ENCODE data around the gene HLA-DPB1.

The HLA-DPB1 gene

GRCh38 chr6:33076406-33076934 lies 680 bp downstream of the HLA-DPB1 start:
- Mint-ChIP-seq H3K9me3 (no peaks in the 10 kb centered on the region), H3K27me3 (no peaks in the 10 kb centered on the region)

GRCh38 chr6:33077908-33078307 lies 2.1 kb downstream of the HLA-DPB1 start:
- DNase-seq (ENCODE audit: low spot score in 2 of 2) (no peak), ATAC-seq (replicated peaks; ENCODE audit: extremely low read depth, poor library complexity, severe bottlenecking) (no peak)
- Mint-ChIP-seq H3K4me1 (peaks cover 87% of the 10 kb centered on the region), H3K27ac (ENCODE audit: low read depth) (peak overlapping the region; percentile 98), H3K36me3 (ENCODE audit: insufficient read depth) (peaks cover 43% of the 10 kb centered on the region), H3K27me3 (no peaks in the 10 kb centered on the region), H3K9me3 (no peaks in the 10 kb centered on the region), H3K4me3 (peak overlapping the region; percentile 86)

More at GRCh38 chr6:33076406-33076934, 680 bp downstream of the HLA-DPB1 start:
- H3K27ac Mint-ChIP-seq (ENCODE audit: low read depth): peak overlapping the region; percentile 98
- DNase-seq (ENCODE audit: low spot score in 2 of 2) (no peak), ATAC-seq (replicated peaks; ENCODE audit: extremely low read depth, poor library complexity, severe bottlenecking) (no peak)
- H3K36me3 Mint-ChIP-seq (ENCODE audit: insufficient read depth): peaks cover 31% of the 10 kb centered on the region
- peaks cover 87% of the 10 kb centered on the region for H3K4me1 Mint-ChIP-seq
- H3K4me3 Mint-ChIP-seq: peak overlapping the region; percentile 86

GRCh38 chr6:33078442-33078841 lies 2.7 kb downstream of the HLA-DPB1 start:
- Mint-ChIP-seq H3K36me3 (ENCODE audit: insufficient read depth) (peaks cover 46% of the 10 kb centered on the region), H3K4me3 (peak overlapping the region; percentile 86), H3K9me3 (no peaks in the 10 kb centered on the region), H3K4me1 (peaks cover 84% of the 10 kb centered on the region), H3K27me3 (no peaks in the 10 kb centered on the region), H3K27ac (ENCODE audit: low read depth) (peak overlapping the region; percentile 98)
- DNase-seq (ENCODE audit: low spot score in 2 of 2) (no peak), ATAC-seq (replicated peaks; ENCODE audit: extremely low read depth, poor library complexity, severe bottlenecking) (no peak)

GRCh38 chr6:33078919-33079521 lies 3.2 kb downstream of the HLA-DPB1 start:
- H3K4me1 Mint-ChIP-seq: peaks cover 80% of the 10 kb centered on the region
- peak overlapping the region; percentile 98 for H3K27ac Mint-ChIP-seq (ENCODE audit: low read depth)
- no peaks in the 10 kb centered on the region for H3K27me3 Mint-ChIP-seq
- H3K9me3 Mint-ChIP-seq: no peaks in the 10 kb centered on the region
- ATAC-seq (replicated peaks; ENCODE audit: extremely low read depth, poor library complexity, severe bottlenecking): no peak
- peaks cover 47% of the 10 kb centered on the region for H3K36me3 Mint-ChIP-seq (ENCODE audit: insufficient read depth)
- peak overlapping the region; percentile 86 for H3K4me3 Mint-ChIP-seq
- no peak for DNase-seq (ENCODE audit: low spot score in 2 of 2)

GRCh38 chr6:33079580-33079979 lies 3.8 kb downstream of the HLA-DPB1 start:
- H3K9me3 Mint-ChIP-seq: no peaks in the 10 kb centered on the region
- ATAC-seq (replicated peaks; ENCODE audit: extremely low read depth, poor library complexity, severe bottlenecking) (no peak), DNase-seq (ENCODE audit: low spot score in 2 of 2) (no peak)
- H3K4me3 Mint-ChIP-seq: peak overlapping the region; percentile 86
- H3K27me3 Mint-ChIP-seq: no peaks in the 10 kb centered on the region
- peaks cover 52% of the 10 kb centered on the region for H3K36me3 Mint-ChIP-seq (ENCODE audit: insufficient read depth)
- H3K27ac Mint-ChIP-seq (ENCODE audit: low read depth): peak overlapping the region; percentile 98
- peaks cover 80% of the 10 kb centered on the region for H3K4me1 Mint-ChIP-seq

- H3K27ac Mint-ChIP-seq (ENCODE audit: low read depth): peak overlapping the region; percentile 98
Observed at GRCh38 chr6:33080127-33081089, 4.6 kb downstream of the HLA-DPB1 start.

GRCh38 chr6:33081098-33081824 lies 5.5 kb downstream of the HLA-DPB1 start:
- H3K36me3 Mint-ChIP-seq (ENCODE audit: insufficient read depth): peaks cover 59% of the 10 kb centered on the region
- peaks cover 67% of the 10 kb centered on the region for H3K4me1 Mint-ChIP-seq
- DNase-seq (ENCODE audit: low spot score in 2 of 2): no peak
- ATAC-seq (replicated peaks; ENCODE audit: extremely low read depth, poor library complexity, severe bottlenecking): no peak
- H3K27ac Mint-ChIP-seq (ENCODE audit: low read depth): peak overlapping the region; percentile 98
- H3K4me3 Mint-ChIP-seq: peak overlapping the region; percentile 67
- no peaks in the 10 kb centered on the region for H3K9me3 Mint-ChIP-seq
- no peaks in the 10 kb centered on the region for H3K27me3 Mint-ChIP-seq

More at GRCh38 chr6:33080127-33081089, 4.6 kb downstream of the HLA-DPB1 start:
- H3K27me3 Mint-ChIP-seq: no peaks in the 10 kb centered on the region
- DNase-seq (ENCODE audit: low spot score in 2 of 2) (no peak), ATAC-seq (replicated peaks; ENCODE audit: extremely low read depth, poor library complexity, severe bottlenecking) (no peak)
- H3K36me3 Mint-ChIP-seq (ENCODE audit: insufficient read depth): peaks cover 61% of the 10 kb centered on the region
- H3K9me3 Mint-ChIP-seq: no peaks in the 10 kb centered on the region
- peak overlapping the region; percentile 67 for H3K4me3 Mint-ChIP-seq
- peaks cover 74% of the 10 kb centered on the region for H3K4me1 Mint-ChIP-seq

GRCh38 chr6:33082702-33083101 lies 6.9 kb downstream of the HLA-DPB1 start:
- Mint-ChIP-seq H3K9me3 (no peaks in the 10 kb centered on the region), H3K27me3 (no peaks in the 10 kb centered on the region), H3K4me1 (peaks cover 53% of the 10 kb centered on the region), H3K36me3 (ENCODE audit: insufficient read depth) (peaks cover 70% of the 10 kb centered on the region), H3K4me3 (no peak overlapping the region), H3K27ac (ENCODE audit: low read depth) (peak overlapping the region; percentile 98)
- DNase-seq (ENCODE audit: low spot score in 2 of 2): no peak
- ATAC-seq (replicated peaks; ENCODE audit: extremely low read depth, poor library complexity, severe bottlenecking): no peak

GRCh38 chr6:33085627-33086026 lies 9.8 kb downstream of the HLA-DPB1 start:
- Mint-ChIP-seq H3K36me3 (ENCODE audit: insufficient read depth) (peaks cover 56% of the 10 kb centered on the region), H3K27me3 (no peaks in the 10 kb centered on the region), H3K4me3 (no peak overlapping the region), H3K9me3 (no peaks in the 10 kb centered on the region), H3K4me1 (peaks cover 28% of the 10 kb centered on the region), H3K27ac (ENCODE audit: low read depth) (no peak overlapping the region)
- DNase-seq (ENCODE audit: low spot score in 2 of 2): no peak
- ATAC-seq (replicated peaks; ENCODE audit: extremely low read depth, poor library complexity, severe bottlenecking): no peak

- Mint-ChIP-seq H3K9me3 (no peaks in the 10 kb centered on the region), H3K36me3 (ENCODE audit: insufficient read depth) (peaks cover 37% of the 10 kb centered on the region), H3K4me3 (no peak overlapping the region), H3K4me1 (peaks cover 12% of the 10 kb centered on the region), H3K27me3 (no peaks in the 10 kb centered on the region), H3K27ac (ENCODE audit: low read depth) (peak overlapping the region; percentile 5)
- DNase-seq (ENCODE audit: low spot score in 2 of 2) (no peak), ATAC-seq (replicated peaks; ENCODE audit: extremely low read depth, poor library complexity, severe bottlenecking) (no peak)
Observed at GRCh38 chr6:33088258-33088930, 12.6 kb downstream of the HLA-DPB1 start.

- DNase-seq (ENCODE audit: low spot score in 2 of 2): no peak
- no peak overlapping the region for H3K4me3 Mint-ChIP-seq
- no peaks in the 10 kb centered on the region for H3K9me3 Mint-ChIP-seq
- H3K27me3 Mint-ChIP-seq: peaks cover 2% of the 10 kb centered on the region
- peak overlapping the region; percentile 5 for H3K27ac Mint-ChIP-seq (ENCODE audit: low read depth)
- peaks cover 12% of the 10 kb centered on the region for H3K4me1 Mint-ChIP-seq
- ATAC-seq (replicated peaks; ENCODE audit: extremely low read depth, poor library complexity, severe bottlenecking): no peak
- H3K36me3 Mint-ChIP-seq (ENCODE audit: insufficient read depth): peaks cover 33% of the 10 kb centered on the region
Observed at GRCh38 chr6:33088931-33089620, 13.3 kb downstream of the HLA-DPB1 start.

Data from central memory CD8-positive, alpha-beta T cell (primary cell).